Endothelial cell of umbilical vein (primary cell): ENCODE measurements around the gene AUTS2. TPM values are rescaled to one million over a fixed set of nuclear protein-coding genes. Genes with fewer than 3 reads are reported as not detected.

Experiments used
- BruUV-seq: library from RNA; stranded (reverse); fragments of 400-500 nt; replicated peaks from 2 replicates; lab custom pipeline; 2021; lab: Mats Ljungman, UMichigan
- CTCF ChIA-PET: fragments of 300-600, 350-600 bp; sonication (Branson Sonifier 250); formaldehyde crosslinking; loops from one replicate; lab custom pipeline; 2021; ENCODE audit warnings: antibody characterized with exemption, inconsistent platforms; lab: Charles Lee
- POLR2A ChIA-PET: fragments of 300-600, 350-600 bp; sonication (Branson Sonifier 250); formaldehyde crosslinking; loops from one replicate; lab custom pipeline; 2021; ENCODE audit warnings: antibody characterized with exemption, inconsistent platforms; lab: Charles Lee
- DNase-seq: peaks from one replicate; pipeline ENCODE4 v3.0.0-alpha.2; 2011; ENCODE audit warnings: low read depth, low spot score
- FAIRE-seq: peaks from 2 replicates; lab custom pipeline; 2011; peaks lifted over from hg19 to GRCh38; lab: Jason Lieb, UNC
- H2AFZ ChIP-seq: 2 replicates; pipeline ENCODE4 v1.6.0; 2012; ENCODE audit warnings: low read depth, low read length, control low read depth, inconsistent platforms
- H3K27ac ChIP-seq: 2 replicates; pipeline ENCODE4 v1.5.1; 2011; ENCODE audit warnings: low read depth, mild to moderate bottlenecking, control low read depth, low read length, moderate library complexity; ENCODE audit not compliant: insufficient read depth
- H3K27me3 ChIP-seq, 2 experiments: 2 replicates each; pipeline versions ENCODE4 v1.6.0 to v1.6.1; 2011; ENCODE audit warnings: low read length in 2 of 2, mixed read lengths in 1 of 2; ENCODE audit not compliant: control insufficient read depth in 2 of 2, insufficient read depth in 2 of 2
- H3K36me3 ChIP-seq, 2 experiments: 2 replicates in 1 of 2; 3 replicates in 1 of 2; pipeline ENCODE4 v1.5.1; 2011; ENCODE audit warnings: low read length in 2 of 2, mild to moderate bottlenecking in 1 of 2, moderate library complexity in 1 of 2; ENCODE audit not compliant: control insufficient read depth in 2 of 2, insufficient read depth in 2 of 2; ENCODE audit errors: extremely low read depth in 1 of 2
- H3K4me1 ChIP-seq: 3 replicates; pipeline ENCODE4 v1.5.1; 2011; ENCODE audit warnings: mild to moderate bottlenecking, low read length; ENCODE audit not compliant: control insufficient read depth, insufficient read depth; ENCODE audit errors: extremely low read depth
- H3K4me2 ChIP-seq: 2 replicates; pipeline ENCODE4 v1.6.1; 2011; ENCODE audit warnings: low read length, control low read depth, mixed read lengths; ENCODE audit not compliant: insufficient read depth
- H3K4me3 ChIP-seq, 3 experiments: fragments of 200-600 bp in 1 of 3; sonication (generic), shearing (Covaris generic) in 1 of 3; replicated peaks in 1 of 3; 2 replicates each; pipeline ENCODE4 v1.5.1; 2011 to 2016; ENCODE audit warnings: control low read depth in 3 of 3, low read length in 3 of 3, mild to moderate bottlenecking in 2 of 3, inconsistent platforms in 1 of 3, low read depth in 1 of 3, moderate library complexity in 1 of 3; ENCODE audit not compliant: insufficient read depth in 1 of 3
- H3K79me2 ChIP-seq: 2 replicates; pipeline ENCODE4 v1.6.0; 2012; ENCODE audit warnings: low read length, inconsistent platforms; ENCODE audit not compliant: control insufficient read depth, insufficient read depth
- H3K9ac ChIP-seq: replicated peaks from 2 replicates; pipeline ENCODE3; 2011; ENCODE audit warnings: low read length, control low read depth; ENCODE audit not compliant: insufficient read depth; ENCODE audit errors: extremely low read depth
- H3K9me1 ChIP-seq: replicated peaks from 3 replicates; pipeline ENCODE4 v1.6.0; 2011; ENCODE audit warnings: mild to moderate bottlenecking, low read length; ENCODE audit not compliant: control insufficient read depth, insufficient read depth; ENCODE audit errors: extremely low read depth
- H3K9me3 ChIP-seq: replicated peaks from 2 replicates; pipeline ENCODE4 v1.5.1; 2012; ENCODE audit warnings: low read length, inconsistent platforms; ENCODE audit not compliant: control insufficient read depth, insufficient read depth
- H4K20me1 ChIP-seq: replicated peaks from 2 replicates; pipeline ENCODE3; 2011; ENCODE audit warnings: mild to moderate bottlenecking, low read length; ENCODE audit not compliant: control insufficient read depth, insufficient read depth; ENCODE audit errors: extremely low read depth
- EZH2 ChIP-seq: IDR thresholded peaks from 2 replicates; pipeline ENCODE4 v1.6.1; 2012; ENCODE audit warnings: borderline replicate concordance, low read depth, mild to moderate bottlenecking, moderate library complexity, low read length, inconsistent platforms; ENCODE audit not compliant: severe bottlenecking
- FOS ChIP-seq: IDR thresholded peaks from 2 replicates; pipeline ENCODE4 v1.6.1; 2011; ENCODE audit warnings: mild to moderate bottlenecking, low read length, moderate library complexity, borderline replicate concordance; ENCODE audit not compliant: insufficient read depth
- GATA2 ChIP-seq: IDR thresholded peaks from 2 replicates; pipeline ENCODE4 v1.7.0; 2011; ENCODE audit warnings: low read depth, mild to moderate bottlenecking, moderate library complexity, mixed read lengths, low read length; ENCODE audit not compliant: insufficient read length, insufficient read depth
- JUN ChIP-seq: IDR thresholded peaks from 2 replicates; pipeline ENCODE4 v1.6.1; 2011; ENCODE audit warnings: borderline replicate concordance, low read depth; ENCODE audit not compliant: insufficient read length, insufficient read depth
- MYC ChIP-seq: IDR thresholded peaks from one replicate; pipeline ENCODE4 v1.6.1; 2011; ENCODE audit warnings: mild to moderate bottlenecking, low read depth, low read length
- POLR2A ChIP-seq: IDR thresholded peaks from 2 replicates; pipeline ENCODE4 v1.6.1; 2012; ENCODE audit warnings: low read depth, mild to moderate bottlenecking, control low read depth, low read length
- POLR2AphosphoS5 ChIP-seq: IDR thresholded peaks from 2 replicates; pipeline ENCODE4 v1.6.1; 2012; ENCODE audit warnings: low read depth, mild to moderate bottlenecking, control low read depth, low read length, moderate library complexity; ENCODE audit not compliant: insufficient read depth
- dilution Hi-C: fragments of 300-500 bp; cut with MboI; formaldehyde crosslinking; loops from one replicate; pipeline ENCODE4 v1.15.0; 2019; ENCODE audit warnings: low sequenced_read_pairs; ENCODE audit not compliant: extremely low pct_ligation_motif_present
- intact Hi-C: fragments of 100-400 bp; cut with micrococcal nuclease; formaldehyde crosslinking; loops from one replicate; pipeline ENCODE4 v1.10.0; 2022
- polyA plus RNA-seq, 4 experiments: library from polyadenylated mRNA; depleted of rRNA in 3 of 4; stranded (reverse) in 3 of 4; unstranded in 1 of 4; fragments of >200 nt; gene quantifications; 2 replicates each; pipeline versions ENCODE4 v1.2.1 to v1.2.3, GENCODE V29; 2011 to 2012; ENCODE audit warnings: missing spikeins in 1 of 4
- total RNA-seq: library from RNA; stranded (reverse); gene quantifications from 2 replicates; pipeline ENCODE4 v1.2.3, GENCODE V29; 2021
- TF ChIP-seq, protein P1 (sequence below), 2 donors: IDR thresholded peaks; 1 replicate in 1 of 2; 2 replicates in 1 of 2; pipeline ENCODE4 v1.5.1; 2011; ENCODE audit warnings: low read length in 2 of 2, mild to moderate bottlenecking in 2 of 2, moderate library complexity in 2 of 2, control low read depth in 1 of 2, inconsistent platforms in 1 of 2, low read depth in 1 of 2; ENCODE audit not compliant: insufficient read depth in 1 of 2; ENCODE audit errors: extremely low read depth in 1 of 2
- TF ChIP-seq, protein P2 (sequence below): IDR thresholded peaks from 2 replicates; pipeline ENCODE4 v1.6.1; 2011; ENCODE audit not compliant: insufficient read depth, insufficient read length

The AUTS2 gene
- total and polyA plus RNA-seq, 2 donors (not counting 3 experiments of a cell fraction or from before 2014, with no cell fraction given) = 0.59 to 8.0 TPM

DNA sequence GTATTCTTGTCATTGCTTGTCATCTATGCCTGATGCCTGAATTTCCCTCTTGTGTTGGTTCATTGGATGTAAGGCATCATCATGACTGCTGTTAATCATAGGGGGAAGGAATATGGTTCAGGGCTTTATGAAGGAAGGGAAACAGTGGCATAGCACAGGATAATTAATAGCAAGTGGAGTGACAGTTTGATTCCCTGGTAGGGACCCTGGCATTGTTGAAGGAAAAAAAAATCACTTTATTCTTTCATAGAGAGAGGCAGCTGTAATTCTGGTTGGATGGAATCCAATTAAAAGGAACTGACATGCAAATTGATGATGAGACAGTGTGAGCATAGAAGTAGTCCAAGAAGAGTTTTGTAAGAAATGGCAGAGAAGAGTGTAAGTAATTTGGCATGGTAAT lies 121.4 kb downstream of the AUTS2 start:
- no peak for DNase-seq
- Histone ChIP-seq H2AFZ (no peak overlapping the region), H3K9ac (no peak overlapping the region), H3K4me2 (no peak overlapping the region), H3K4me3 (no peak overlapping the region), H3K27ac (no peak overlapping the region), H3K9me1 (no peaks in the 10 kb centered on the region), H3K27me3 (no peaks in the 10 kb centered on the region), H3K4me1 (no peaks in the 10 kb centered on the region), H4K20me1 (no peaks in the 10 kb centered on the region), H3K9me3 (no peaks in the 10 kb centered on the region), H3K79me2 (no peaks in the 10 kb centered on the region), H3K36me3 (no peaks in the 10 kb centered on the region)
- TF ChIP-seq EZH2 = no peak
- intact Hi-C loops = no loop called here
- BruUV-seq = no TSS peak
- dilution Hi-C loops = no loop called here
- POLR2A ChIA-PET = no interaction called here
- CTCF ChIA-PET = interaction anchor here (0.6 kb wide), 1 partner anchor 1939 kb away, joined by 3 read pairs; no protein-coding TSS in a partner anchor
- FAIRE-seq = no peak

DNA sequence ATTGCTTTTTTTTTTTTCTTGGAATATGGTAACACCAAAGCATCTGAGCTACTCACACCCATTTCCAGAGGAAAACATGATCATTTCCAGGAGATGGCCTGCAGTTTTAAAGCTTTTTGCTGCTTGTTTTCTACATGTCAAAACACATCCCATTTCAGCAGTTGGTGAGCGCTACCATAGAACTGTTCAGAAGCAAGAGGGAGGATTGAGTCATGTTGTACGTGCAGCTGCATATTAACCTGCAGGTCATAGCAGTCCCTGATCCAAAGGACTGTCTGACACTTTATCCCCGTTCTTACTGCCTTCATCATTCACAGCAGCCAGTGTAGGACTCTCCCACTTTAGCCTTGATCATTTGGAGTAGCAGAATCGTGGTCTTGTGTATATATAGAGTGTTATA lies 124.6 kb downstream of the AUTS2 start:
- FAIRE-seq = no peak
- POLR2A ChIA-PET = no interaction called here
- TF ChIP-seq POLR2A = no peak
- TF ChIP-seq, protein P1, sequence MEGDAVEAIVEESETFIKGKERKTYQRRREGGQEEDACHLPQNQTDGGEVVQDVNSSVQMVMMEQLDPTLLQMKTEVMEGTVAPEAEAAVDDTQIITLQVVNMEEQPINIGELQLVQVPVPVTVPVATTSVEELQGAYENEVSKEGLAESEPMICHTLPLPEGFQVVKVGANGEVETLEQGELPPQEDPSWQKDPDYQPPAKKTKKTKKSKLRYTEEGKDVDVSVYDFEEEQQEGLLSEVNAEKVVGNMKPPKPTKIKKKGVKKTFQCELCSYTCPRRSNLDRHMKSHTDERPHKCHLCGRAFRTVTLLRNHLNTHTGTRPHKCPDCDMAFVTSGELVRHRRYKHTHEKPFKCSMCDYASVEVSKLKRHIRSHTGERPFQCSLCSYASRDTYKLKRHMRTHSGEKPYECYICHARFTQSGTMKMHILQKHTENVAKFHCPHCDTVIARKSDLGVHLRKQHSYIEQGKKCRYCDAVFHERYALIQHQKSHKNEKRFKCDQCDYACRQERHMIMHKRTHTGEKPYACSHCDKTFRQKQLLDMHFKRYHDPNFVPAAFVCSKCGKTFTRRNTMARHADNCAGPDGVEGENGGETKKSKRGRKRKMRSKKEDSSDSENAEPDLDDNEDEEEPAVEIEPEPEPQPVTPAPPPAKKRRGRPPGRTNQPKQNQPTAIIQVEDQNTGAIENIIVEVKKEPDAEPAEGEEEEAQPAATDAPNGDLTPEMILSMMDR (IDR thresholded peaks at IDR 0.05; ENCODE audit: extremely low read depth in 1 of 2, insufficient read depth in 1 of 2, low read depth in 1 of 2, low read length in 2 of 2) = no peak
- TF ChIP-seq JUN = no peak
- TF ChIP-seq POLR2AphosphoS5 = no peak
- TF ChIP-seq EZH2 = no peak
- TF ChIP-seq MYC = no peak
- TF ChIP-seq, protein P2, sequence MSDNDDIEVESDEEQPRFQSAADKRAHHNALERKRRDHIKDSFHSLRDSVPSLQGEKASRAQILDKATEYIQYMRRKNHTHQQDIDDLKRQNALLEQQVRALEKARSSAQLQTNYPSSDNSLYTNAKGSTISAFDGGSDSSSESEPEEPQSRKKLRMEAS = no peak
- TF ChIP-seq FOS = no peak
- no peak for TF ChIP-seq GATA2

More for the DNA sequence above, 124.6 kb downstream of the AUTS2 start:
- Histone ChIP-seq H3K79me2 (no peaks in the 10 kb centered on the region), H3K9me3 (no peaks in the 10 kb centered on the region), H3K27ac (no peak overlapping the region), H4K20me1 (no peaks in the 10 kb centered on the region), H2AFZ (no peak overlapping the region), H3K27me3 (no peaks in the 10 kb centered on the region), H3K4me3 (no peak overlapping the region), H3K9me1 (no peaks in the 10 kb centered on the region), H3K9ac (no peak overlapping the region), H3K36me3 (no peaks in the 10 kb centered on the region), H3K4me2 (no peak overlapping the region), H3K4me1 (no peaks in the 10 kb centered on the region)
- no peak for DNase-seq
- dilution Hi-C loops = no loop called here
- CTCF ChIA-PET = no interaction called here
- BruUV-seq = no TSS peak
- intact Hi-C loops = no loop called here
